Measurements from ENCODE around the gene HOXB3.
A peak's percentile ranks its signal among the peaks of the same experiment; 100 is the strongest.

HOXB3 gene

GRCh38 chr17:48567209-48567608 lies 22.8 kb downstream of the HOXB3 start:
- no peak for DNase-seq

GRCh38 chr17:48566717-48567116 lies 23.3 kb downstream of the HOXB3 start:
- DNase-seq, result no peak

GRCh38 chr17:48565925-48566710 lies 23.9 kb downstream of the HOXB3 start:
- DNase-seq, result no peak

- no peak for DNase-seq
Observed at GRCh38 chr17:48565022-48565554, 25.0 kb downstream of the HOXB3 start.

- no peak for DNase-seq
Observed at GRCh38 chr17:48564188-48565021, 25.6 kb downstream of the HOXB3 start.

- DNase-seq, result no peak
Observed at GRCh38 chr17:48563867-48564187, 26.2 kb downstream of the HOXB3 start.

GRCh38 chr17:48563385-48563838 lies 26.6 kb downstream of the HOXB3 start:
- DNase-seq, result no peak

- no peak for DNase-seq
Observed at GRCh38 chr17:48562934-48563333, 27.1 kb downstream of the HOXB3 start.

GRCh38 chr17:48561884-48562810 lies 27.9 kb downstream of the HOXB3 start:
- DNase-seq, result no peak

- DNase-seq, result no peak
Observed at GRCh38 chr17:48559840-48560817, 29.9 kb downstream of the HOXB3 start.

GRCh38 chr17:48559122-48559839 lies 30.8 kb downstream of the HOXB3 start:
- no peak for DNase-seq

GRCh38 chr17:48558831-48559121 lies 31.3 kb downstream of the HOXB3 start:
- no peak for DNase-seq

GRCh38 chr17:48558057-48558830 lies 31.8 kb downstream of the HOXB3 start:
- no peak for DNase-seq

- no peak for DNase-seq
Observed at GRCh38 chr17:48556576-48557401, 33.3 kb downstream of the HOXB3 start.

GRCh38 chr17:48556229-48556575 lies 33.8 kb downstream of the HOXB3 start:
- DNase-seq, result no peak

- peak; percentile 77 for DNase-seq
Observed at GRCh38 chr17:48555258-48556228, 34.5 kb downstream of the HOXB3 start.

- no peak for DNase-seq
Observed at GRCh38 chr17:48554412-48555257, 35.4 kb downstream of the HOXB3 start.
